GM23338 (cell line): ENCODE measurements around the gene ITFG1. TPM values are rescaled to one million over a fixed set of nuclear protein-coding genes. Genes with fewer than 3 reads are reported as not detected.

Experiments
- ATAC-seq: fragments of 200-7000 bp; cut with Tn5 transposase; 3 replicates; pipeline ENCODE4 v1.9.1; 2020
- DNase-seq: peaks from one replicate; pipeline ENCODE4 v3.0.0-alpha.2; 2015; ENCODE audit warnings: low spot score
- H2AFZ ChIP-seq: fragments of 200-600 bp; sonication (generic); 2 replicates; pipeline ENCODE4 v1.8.0; 2016; ENCODE audit warnings: antibody characterized with exemption, mild to moderate bottlenecking, moderate library complexity
- H3F3A ChIP-seq: fragments of 200-600 bp; sonication (generic); replicated peaks from 2 replicates; pipeline ENCODE4 v1.8.0; 2017; ENCODE audit warnings: antibody characterized with exemption, mixed run types, low read depth
- H3K27ac ChIP-seq: fragments of 200-600 bp; sonication (generic); 2 replicates; pipeline ENCODE4 v1.6.1; 2016; ENCODE audit warnings: low read depth
- H3K27me3 ChIP-seq: fragments of 200-600 bp; sonication (generic); 2 replicates; pipeline ENCODE4 v1.8.0; 2016; ENCODE audit warnings: mild to moderate bottlenecking, mixed run types, moderate library complexity; ENCODE audit not compliant: insufficient read depth
- H3K36me3 ChIP-seq: fragments of 200-600 bp; sonication (generic); 2 replicates; pipeline ENCODE4 v1.8.0; 2016; ENCODE audit warnings: mild to moderate bottlenecking; ENCODE audit not compliant: insufficient read depth
- H3K4me1 ChIP-seq: fragments of 200-600 bp; sonication (generic); 2 replicates; pipeline ENCODE4 v1.8.0; 2016; ENCODE audit warnings: mild to moderate bottlenecking, moderate library complexity; ENCODE audit not compliant: insufficient read depth
- H3K4me2 ChIP-seq: fragments of 200-600 bp; sonication (generic); 2 replicates; pipeline ENCODE4 v1.7.1; 2017; ENCODE audit warnings: mixed run types
- H3K4me3 ChIP-seq: fragments of 200-600 bp; sonication (generic); 2 replicates; pipeline ENCODE4 v1.6.1; 2016; ENCODE audit warnings: mixed run types
- H3K79me2 ChIP-seq: fragments of 200-600 bp; sonication (generic); replicated peaks from 2 replicates; pipeline ENCODE4 v1.8.0; 2017; ENCODE audit warnings: mild to moderate bottlenecking; ENCODE audit not compliant: insufficient read depth
- H3K9me2 ChIP-seq: fragments of 200-600 bp; sonication (generic); 2 replicates; pipeline ENCODE4 v1.8.0; 2017; ENCODE audit not compliant: insufficient read depth
- H4K20me1 ChIP-seq: fragments of 200-600 bp; sonication (generic); replicated peaks from 2 replicates; pipeline ENCODE4 v1.8.0; 2017; ENCODE audit warnings: mild to moderate bottlenecking; ENCODE audit not compliant: insufficient read depth
- H3K27ac Mint-ChIP-seq: 2 replicates; pipeline ENCODE4 v1.8.0; 2020; ENCODE audit warnings: inconsistent platforms, mild to moderate bottlenecking, moderate library complexity, mixed read lengths
- H3K27me3 Mint-ChIP-seq: 3 replicates; pipeline ENCODE4 v1.8.0; 2022; ENCODE audit warnings: low read depth, mild to moderate bottlenecking, moderate library complexity, mixed read lengths, inconsistent platforms; ENCODE audit not compliant: insufficient read depth, poor library complexity
- H3K36me3 Mint-ChIP-seq: 3 replicates; pipeline ENCODE4 v1.8.0; 2021; ENCODE audit warnings: low read depth, mild to moderate bottlenecking, inconsistent platforms, moderate library complexity, mixed read lengths
- H3K4me1 Mint-ChIP-seq: 3 replicates; pipeline ENCODE4 v1.8.0; 2020; ENCODE audit warnings: mild to moderate bottlenecking, inconsistent platforms, mixed read lengths
- H3K4me3 Mint-ChIP-seq: 3 replicates; pipeline ENCODE4 v1.8.0; 2021; ENCODE audit warnings: moderate library complexity, mild to moderate bottlenecking, inconsistent platforms, mixed read lengths
- H3K9me3 Mint-ChIP-seq: 3 replicates; pipeline ENCODE4 v1.8.0; 2020; ENCODE audit warnings: moderate library complexity, mild to moderate bottlenecking, inconsistent platforms, mixed read lengths
- CREB1 ChIP-seq: fragments of 250-450 bp; sonication (Bioruptor Pico); IDR thresholded peaks from 2 replicates; pipeline ENCODE4 v1.5.0; 2020; ENCODE audit warnings: low read depth, mild to moderate bottlenecking, moderate library complexity
- CTCF ChIP-seq, 2 experiments: fragments of 200-600 bp in 1 of 2; sonication (generic) in 1 of 2; conservative IDR thresholded peaks; 2 replicates each; pipeline versions ENCODE4 v1.5.1 to v1.6.1; 2016 to 2017; ENCODE audit warnings: antibody characterized with exemption in 2 of 2, low read depth in 2 of 2, mild to moderate bottlenecking in 2 of 2, moderate library complexity in 1 of 2
- EZH2 ChIP-seq: fragments of 200-600 bp; sonication (generic); IDR thresholded peaks from one replicate; pipeline ENCODE4 v1.8.0; 2017; ENCODE audit warnings: antibody characterized with exemption, mild to moderate bottlenecking, low read depth; ENCODE audit not compliant: unreplicated experiment
- JUNB ChIP-seq: IDR thresholded peaks from one replicate; pipeline ENCODE4 v1.6.1; 2016; ENCODE audit warnings: antibody characterized with exemption; ENCODE audit not compliant: unreplicated experiment
- NANOG ChIP-seq: IDR thresholded peaks from 2 replicates; pipeline ENCODE4 v1.6.1; 2016; ENCODE audit warnings: antibody characterized with exemption, borderline replicate concordance
- POLR2AphosphoS5 ChIP-seq: IDR thresholded peaks from 2 replicates; pipeline ENCODE4 v1.6.1; 2016; ENCODE audit warnings: antibody characterized with exemption, low read depth
- STAT1 ChIP-seq: IDR thresholded peaks from one replicate; pipeline ENCODE4 v1.6.1; 2016; ENCODE audit warnings: antibody characterized with exemption; ENCODE audit not compliant: unreplicated experiment
- ZNF114 ChIP-seq: fragments of 250-450 bp; sonication (Bioruptor Pico); IDR thresholded peaks from 2 replicates; pipeline ENCODE4 v1.5.0; 2020; ENCODE audit warnings: mild to moderate bottlenecking, moderate library complexity
- polyA plus RNA-seq: library from polyadenylated mRNA; unstranded; fragments of >200 nt; fragmentation: Nextera tagmentation; extraction: Ambion mirVana; gene quantifications from 2 replicates; pipeline ENCODE4 v1.2.1, GENCODE V29; 2016
- total RNA-seq: library from RNA; depleted of rRNA; stranded (reverse); fragments of >200 nt; shearing (Covaris generic); gene quantifications from 2 replicates; pipeline ENCODE4 v1.2.3, GENCODE V29; 2014
- TF ChIP-seq, protein P1 (sequence below): fragments of 250-450 bp; sonication (Bioruptor Pico); IDR thresholded peaks from 2 replicates; pipeline ENCODE4 v1.5.0; 2020; ENCODE audit warnings: mild to moderate bottlenecking, moderate library complexity
- TF ChIP-seq, protein P2 (sequence below): IDR thresholded peaks from 2 replicates; pipeline ENCODE4 v1.6.1; 2016; ENCODE audit warnings: antibody characterized with exemption

The ITFG1 gene
- total and polyA plus RNA-seq, 2 experiments from 2014 or later: 18.5 to 26.9 TPM

GRCh38 chr16:47230296-47230695 is 230.6 kb downstream of the ITFG1 start:
- no peaks in the 10 kb centered on the region for H3F3A ChIP-seq
- no peak overlapping the region for H2AFZ ChIP-seq
- no peaks in the 10 kb centered on the region for H3K4me1 ChIP-seq
- H3K4me2 ChIP-seq: no peak overlapping the region
- DNase-seq (no peak), ATAC-seq (no peak)
- Mint-ChIP-seq H3K4me1 (no peaks in the 10 kb centered on the region), H3K27ac (no peak overlapping the region), H3K27me3 (peaks cover 2% of the 10 kb centered on the region), H3K36me3 (no peaks in the 10 kb centered on the region), H3K9me3 (no peaks in the 10 kb centered on the region), H3K4me3 (no peak overlapping the region)
- no peak for TF ChIP-seq CTCF (conservative IDR thresholded peaks at IDR 0.05; ENCODE audit: low read depth in 2 of 2)
- TF ChIP-seq STAT1: no peak
- TF ChIP-seq CREB1 (CRISPR knock-in tag): no peak
- no peak for TF ChIP-seq JUNB
- TF ChIP-seq, protein P1, sequence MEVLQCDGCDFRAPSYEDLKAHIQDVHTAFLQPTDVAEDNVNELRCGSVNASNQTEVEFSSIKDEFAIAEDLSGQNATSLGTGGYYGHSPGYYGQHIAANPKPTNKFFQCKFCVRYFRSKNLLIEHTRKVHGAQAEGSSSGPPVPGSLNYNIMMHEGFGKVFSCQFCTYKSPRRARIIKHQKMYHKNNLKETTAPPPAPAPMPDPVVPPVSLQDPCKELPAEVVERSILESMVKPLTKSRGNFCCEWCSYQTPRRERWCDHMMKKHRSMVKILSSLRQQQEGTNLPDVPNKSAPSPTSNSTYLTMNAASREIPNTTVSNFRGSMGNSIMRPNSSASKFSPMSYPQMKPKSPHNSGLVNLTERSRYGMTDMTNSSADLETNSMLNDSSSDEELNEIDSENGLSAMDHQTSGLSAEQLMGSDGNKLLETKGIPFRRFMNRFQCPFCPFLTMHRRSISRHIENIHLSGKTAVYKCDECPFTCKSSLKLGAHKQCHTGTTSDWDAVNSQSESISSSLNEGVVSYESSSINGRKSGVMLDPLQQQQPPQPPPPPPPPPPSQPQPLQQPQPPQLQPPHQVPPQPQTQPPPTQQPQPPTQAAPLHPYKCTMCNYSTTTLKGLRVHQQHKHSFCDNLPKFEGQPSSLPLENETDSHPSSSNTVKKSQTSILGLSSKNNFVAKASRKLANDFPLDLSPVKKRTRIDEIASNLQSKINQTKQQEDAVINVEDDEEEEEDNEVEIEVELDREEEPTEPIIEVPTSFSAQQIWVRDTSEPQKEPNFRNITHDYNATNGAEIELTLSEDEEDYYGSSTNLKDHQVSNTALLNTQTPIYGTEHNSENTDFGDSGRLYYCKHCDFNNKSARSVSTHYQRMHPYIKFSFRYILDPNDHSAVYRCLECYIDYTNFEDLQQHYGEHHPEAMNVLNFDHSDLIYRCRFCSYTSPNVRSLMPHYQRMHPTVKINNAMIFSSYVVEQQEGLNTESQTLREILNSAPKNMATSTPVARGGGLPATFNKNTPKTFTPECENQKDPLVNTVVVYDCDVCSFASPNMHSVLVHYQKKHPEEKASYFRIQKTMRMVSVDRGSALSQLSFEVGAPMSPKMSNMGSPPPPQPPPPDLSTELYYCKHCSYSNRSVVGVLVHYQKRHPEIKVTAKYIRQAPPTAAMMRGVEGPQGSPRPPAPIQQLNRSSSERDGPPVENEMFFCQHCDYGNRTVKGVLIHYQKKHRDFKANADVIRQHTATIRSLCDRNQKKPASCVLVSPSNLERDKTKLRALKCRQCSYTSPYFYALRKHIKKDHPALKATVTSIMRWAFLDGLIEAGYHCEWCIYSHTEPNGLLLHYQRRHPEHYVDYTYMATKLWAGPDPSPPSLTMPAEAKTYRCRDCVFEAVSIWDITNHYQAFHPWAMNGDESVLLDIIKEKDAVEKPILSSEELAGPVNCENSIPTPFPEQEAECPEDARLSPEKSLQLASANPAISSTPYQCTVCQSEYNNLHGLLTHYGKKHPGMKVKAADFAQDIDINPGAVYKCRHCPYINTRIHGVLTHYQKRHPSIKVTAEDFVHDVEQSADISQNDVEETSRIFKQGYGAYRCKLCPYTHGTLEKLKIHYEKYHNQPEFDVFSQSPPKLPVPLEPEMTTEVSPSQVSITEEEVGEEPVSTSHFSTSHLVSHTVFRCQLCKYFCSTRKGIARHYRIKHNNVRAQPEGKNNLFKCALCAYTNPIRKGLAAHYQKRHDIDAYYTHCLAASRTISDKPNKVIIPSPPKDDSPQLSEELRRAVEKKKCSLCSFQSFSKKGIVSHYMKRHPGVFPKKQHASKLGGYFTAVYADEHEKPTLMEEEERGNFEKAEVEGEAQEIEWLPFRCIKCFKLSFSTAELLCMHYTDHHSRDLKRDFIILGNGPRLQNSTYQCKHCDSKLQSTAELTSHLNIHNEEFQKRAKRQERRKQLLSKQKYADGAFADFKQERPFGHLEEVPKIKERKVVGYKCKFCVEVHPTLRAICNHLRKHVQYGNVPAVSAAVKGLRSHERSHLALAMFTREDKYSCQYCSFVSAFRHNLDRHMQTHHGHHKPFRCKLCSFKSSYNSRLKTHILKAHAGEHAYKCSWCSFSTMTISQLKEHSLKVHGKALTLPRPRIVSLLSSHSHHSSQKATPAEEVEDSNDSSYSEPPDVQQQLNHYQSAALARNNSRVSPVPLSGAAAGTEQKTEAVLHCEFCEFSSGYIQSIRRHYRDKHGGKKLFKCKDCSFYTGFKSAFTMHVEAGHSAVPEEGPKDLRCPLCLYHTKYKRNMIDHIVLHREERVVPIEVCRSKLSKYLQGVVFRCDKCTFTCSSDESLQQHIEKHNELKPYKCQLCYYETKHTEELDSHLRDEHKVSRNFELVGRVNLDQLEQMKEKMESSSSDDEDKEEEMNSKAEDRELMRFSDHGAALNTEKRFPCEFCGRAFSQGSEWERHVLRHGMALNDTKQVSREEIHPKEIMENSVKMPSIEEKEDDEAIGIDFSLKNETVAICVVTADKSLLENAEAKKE (CRISPR knock-in tag): no peak
- TF ChIP-seq NANOG: no peak
- TF ChIP-seq POLR2AphosphoS5: no peak
- no peak for TF ChIP-seq EZH2
- TF ChIP-seq, protein P2, sequence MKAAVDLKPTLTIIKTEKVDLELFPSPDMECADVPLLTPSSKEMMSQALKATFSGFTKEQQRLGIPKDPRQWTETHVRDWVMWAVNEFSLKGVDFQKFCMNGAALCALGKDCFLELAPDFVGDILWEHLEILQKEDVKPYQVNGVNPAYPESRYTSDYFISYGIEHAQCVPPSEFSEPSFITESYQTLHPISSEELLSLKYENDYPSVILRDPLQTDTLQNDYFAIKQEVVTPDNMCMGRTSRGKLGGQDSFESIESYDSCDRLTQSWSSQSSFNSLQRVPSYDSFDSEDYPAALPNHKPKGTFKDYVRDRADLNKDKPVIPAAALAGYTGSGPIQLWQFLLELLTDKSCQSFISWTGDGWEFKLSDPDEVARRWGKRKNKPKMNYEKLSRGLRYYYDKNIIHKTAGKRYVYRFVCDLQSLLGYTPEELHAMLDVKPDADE: no peak
- no peak for TF ChIP-seq ZNF114 (CRISPR knock-in tag)
- H3K9me2 ChIP-seq: no peaks in the 10 kb centered on the region
- H3K4me3 ChIP-seq: no peak overlapping the region
- no peak overlapping the region for H3K27ac ChIP-seq
- no peaks in the 10 kb centered on the region for H3K27me3 ChIP-seq
- H3K36me3 ChIP-seq: no peaks in the 10 kb centered on the region
- no peaks in the 10 kb centered on the region for H3K79me2 ChIP-seq
- no peaks in the 10 kb centered on the region for H4K20me1 ChIP-seq
